ENCODE results near the gene RAMAC.
"Not testable (repeated sequence)": the region's sequence is repeated elsewhere in the genome, so short reads cannot be mapped to it uniquely, and the experiment has no call there.

The RAMAC gene

GRCh38 chr15:82977076-82977475 is 8.9 kb upstream of the RAMAC start:
- no peak for DNase-seq (ENCODE audit: low spot score in 2 of 2)
- in situ Hi-C loops (cut with MboI; ENCODE audit: low sequenced_read_pairs), result no loop called here
- Histone ChIP-seq H3K36me3 (replicated peaks) (no peaks in the 10 kb centered on the region), H3K9me3 (no peaks in the 10 kb centered on the region), H3K4me1 (no peaks in the 10 kb centered on the region), H3K4me3 (no peak overlapping the region), H3K27me3 (ENCODE audit: low read depth) (no peaks in the 10 kb centered on the region)

- Histone ChIP-seq H3K4me1 (no peaks in the 10 kb centered on the region), H3K4me3 (no peak overlapping the region), H3K36me3 (replicated peaks) (no peaks in the 10 kb centered on the region), H3K9me3 (no peaks in the 10 kb centered on the region), H3K27me3 (ENCODE audit: low read depth) (no peaks in the 10 kb centered on the region)
- no peak for DNase-seq (ENCODE audit: low spot score in 2 of 2)
- in situ Hi-C loops (cut with MboI; ENCODE audit: low sequenced_read_pairs), result no loop called here
Measured at GRCh38 chr15:82978438-82978837, 7.6 kb upstream of the RAMAC start.

GRCh38 chr15:82979726-82980125 is 6.3 kb upstream of the RAMAC start:
- H3K4me1 ChIP-seq, result peaks cover under 1% of the 10 kb centered on the region
- in situ Hi-C loops (cut with MboI; ENCODE audit: low sequenced_read_pairs), result no loop called here
- H3K27me3 ChIP-seq (ENCODE audit: low read depth), result no peaks in the 10 kb centered on the region
- H3K36me3 ChIP-seq (replicated peaks), result no peaks in the 10 kb centered on the region
- no peak overlapping the region for H3K4me3 ChIP-seq
- DNase-seq (ENCODE audit: low spot score in 2 of 2), result no peak
- H3K9me3 ChIP-seq, result no peaks in the 10 kb centered on the region

GRCh38 chr15:82980981-82981380 is 5.0 kb upstream of the RAMAC start:
- Histone ChIP-seq H3K4me1 (peaks cover 10% of the 10 kb centered on the region), H3K4me3 (no peak overlapping the region), H3K36me3 (replicated peaks) (no peaks in the 10 kb centered on the region), H3K27me3 (ENCODE audit: low read depth) (no peaks in the 10 kb centered on the region), H3K9me3 (no peaks in the 10 kb centered on the region)
- in situ Hi-C loops (cut with MboI; ENCODE audit: low sequenced_read_pairs), result no loop called here
- DNase-seq (ENCODE audit: low spot score in 2 of 2), result no peak

GRCh38 chr15:82986442-82986780 is 401 bp downstream of the RAMAC start:
- H3K27me3 ChIP-seq (ENCODE audit: low read depth), result no peaks in the 10 kb centered on the region
- H3K4me3 ChIP-seq, result peak overlapping the region; percentile 93
- H3K36me3 ChIP-seq (replicated peaks), result peaks cover 24% of the 10 kb centered on the region
- in situ Hi-C loops (cut with MboI; ENCODE audit: low sequenced_read_pairs), result no loop called here
- H3K4me1 ChIP-seq, result peaks cover 16% of the 10 kb centered on the region
- DNase-seq (ENCODE audit: low spot score in 2 of 2), result peak in 1 of 2 experiments; percentile 36
- H3K9me3 ChIP-seq, result no peaks in the 10 kb centered on the region

GRCh38 chr15:82992436-82992998 is 6.5 kb downstream of the RAMAC start:
- Histone ChIP-seq H3K4me3 (no peak overlapping the region), H3K27me3 (ENCODE audit: low read depth) (no peaks in the 10 kb centered on the region), H3K4me1 (no peaks in the 10 kb centered on the region), H3K36me3 (replicated peaks) (peaks cover 20% of the 10 kb centered on the region), H3K9me3 (no peaks in the 10 kb centered on the region)
- in situ Hi-C loops (cut with MboI; ENCODE audit: low sequenced_read_pairs), result no loop called here
- no peak for DNase-seq (ENCODE audit: low spot score in 2 of 2)

- no peak overlapping the region for H3K4me3 ChIP-seq
- H3K9me3 ChIP-seq, result no peaks in the 10 kb centered on the region
- in situ Hi-C loops (cut with MboI; ENCODE audit: low sequenced_read_pairs), result no loop called here
- DNase-seq (ENCODE audit: low spot score in 2 of 2), result no peak
- no peaks in the 10 kb centered on the region for H3K4me1 ChIP-seq
- peaks cover 16% of the 10 kb centered on the region for H3K36me3 ChIP-seq (replicated peaks)
- H3K27me3 ChIP-seq (ENCODE audit: low read depth), result no peaks in the 10 kb centered on the region
Measured at GRCh38 chr15:82993144-82993543, 7.1 kb downstream of the RAMAC start.

- Histone ChIP-seq H3K27me3 (ENCODE audit: low read depth) (no peaks in the 10 kb centered on the region), H3K9me3 (no peaks in the 10 kb centered on the region), H3K4me3 (no peak overlapping the region), H3K36me3 (replicated peaks) (peaks cover 6% of the 10 kb centered on the region), H3K4me1 (no peaks in the 10 kb centered on the region)
- no peak for DNase-seq (ENCODE audit: low spot score in 2 of 2)
- in situ Hi-C loops (cut with MboI; ENCODE audit: low sequenced_read_pairs), result no loop called here
Measured at GRCh38 chr15:82995076-82995475, 9.1 kb downstream of the RAMAC start.

- in situ Hi-C loops (cut with MboI; ENCODE audit: low sequenced_read_pairs), result no loop called here
Measured at GRCh38 chr15:82995938-82996337, 9.9 kb downstream of the RAMAC start.

GRCh38 chr15:82999426-82999825 is 13.4 kb downstream of the RAMAC start:
- peaks cover 5% of the 10 kb centered on the region for H3K36me3 ChIP-seq (replicated peaks)
- no peaks in the 10 kb centered on the region for H3K27me3 ChIP-seq (ENCODE audit: low read depth)
- no peak overlapping the region for H3K4me3 ChIP-seq
- H3K9me3 ChIP-seq, result no peaks in the 10 kb centered on the region
- in situ Hi-C loops (cut with MboI; ENCODE audit: low sequenced_read_pairs), result no loop called here
- DNase-seq (ENCODE audit: low spot score in 2 of 2), result no peak
- no peaks in the 10 kb centered on the region for H3K4me1 ChIP-seq

More at GRCh38 chr15:82995938-82996337, 9.9 kb downstream of the RAMAC start:
- DNase-seq (ENCODE audit: low spot score in 2 of 2), result no peak
- Histone ChIP-seq H3K27me3 (ENCODE audit: low read depth) (no peaks in the 10 kb centered on the region), H3K36me3 (replicated peaks) (peaks cover under 1% of the 10 kb centered on the region; the same call in 1 of the 2 replicates), H3K4me3 (no peak overlapping the region), H3K9me3 (no peaks in the 10 kb centered on the region), H3K4me1 (no peaks in the 10 kb centered on the region)

GRCh38 chr15:82999905-83000671 is 14.1 kb downstream of the RAMAC start:
- Histone ChIP-seq H3K4me3 (no peak overlapping the region), H3K36me3 (replicated peaks) (peaks cover 10% of the 10 kb centered on the region), H3K4me1 (no peaks in the 10 kb centered on the region), H3K27me3 (ENCODE audit: low read depth) (no peaks in the 10 kb centered on the region), H3K9me3 (no peaks in the 10 kb centered on the region)
- in situ Hi-C loops (cut with MboI; ENCODE audit: low sequenced_read_pairs), result loop anchor here (10.0 kb wide), 1 partner anchor 465 kb away; no protein-coding TSS in a partner anchor
- peak; percentile 54 to 83 for DNase-seq (ENCODE audit: low spot score in 2 of 2)

- not testable (repeated sequence) for H3K4me1 ChIP-seq; H3K4me3 ChIP-seq; H3K27me3 ChIP-seq (ENCODE audit: low read depth); H3K9me3 ChIP-seq; DNase-seq (ENCODE audit: low spot score in 2 of 2)
- in situ Hi-C loops (cut with MboI; ENCODE audit: low sequenced_read_pairs), result loop anchor here (10.0 kb wide), 1 partner anchor 466 kb away; no protein-coding TSS in a partner anchor
- peaks cover 16% of the 10 kb centered on the region for H3K36me3 ChIP-seq (replicated peaks)
Measured at GRCh38 chr15:83000672-83001031, 14.6 kb downstream of the RAMAC start.

GRCh38 chr15:83010709-83011270 is 24.8 kb downstream of the RAMAC start:
- Histone ChIP-seq H3K4me3 (peak overlapping the region; percentile 98), H3K27me3 (ENCODE audit: low read depth) (no peaks in the 10 kb centered on the region), H3K4me1 (peaks cover 17% of the 10 kb centered on the region), H3K36me3 (replicated peaks) (peaks cover 48% of the 10 kb centered on the region), H3K9me3 (no peaks in the 10 kb centered on the region)
- peak; percentile 82 to 90 for DNase-seq (ENCODE audit: low spot score in 2 of 2)
- in situ Hi-C loops (cut with MboI; ENCODE audit: low sequenced_read_pairs), result no loop called here

GRCh38 chr15:83011271-83012075 is 25.5 kb downstream of the RAMAC start, which contains the start of gene C15orf40:
Gene C15orf40 (minus strand): TSS chr15:83011639. CDS start chr15:83011607, 32 bp downstream.
- Histone ChIP-seq H3K36me3 (replicated peaks) (peaks cover 46% of the 10 kb centered on the region), H3K27me3 (ENCODE audit: low read depth) (no peaks in the 10 kb centered on the region), H3K9me3 (no peaks in the 10 kb centered on the region), H3K4me1 (peaks cover 17% of the 10 kb centered on the region), H3K4me3 (peak within 1 kb of the TSS; percentile 98)
- in situ Hi-C loops (cut with MboI; ENCODE audit: low sequenced_read_pairs), result no loop called here
- peak; percentile 97 for DNase-seq (ENCODE audit: low spot score in 2 of 2)

Measured in HAP-1 (cell line).